HG03521 (cell line): ENCODE results near the gene PLB1.

ENCODE experiments used
- ATAC-seq: cut with Tn5 transposase; IDR thresholded peaks from one replicate; pipeline ENCODE4 v1.9.1; 2021; ENCODE audit warnings: mild to moderate bottlenecking, moderate library complexity; ENCODE audit not compliant: unreplicated experiment

PLB1 gene

DNA sequence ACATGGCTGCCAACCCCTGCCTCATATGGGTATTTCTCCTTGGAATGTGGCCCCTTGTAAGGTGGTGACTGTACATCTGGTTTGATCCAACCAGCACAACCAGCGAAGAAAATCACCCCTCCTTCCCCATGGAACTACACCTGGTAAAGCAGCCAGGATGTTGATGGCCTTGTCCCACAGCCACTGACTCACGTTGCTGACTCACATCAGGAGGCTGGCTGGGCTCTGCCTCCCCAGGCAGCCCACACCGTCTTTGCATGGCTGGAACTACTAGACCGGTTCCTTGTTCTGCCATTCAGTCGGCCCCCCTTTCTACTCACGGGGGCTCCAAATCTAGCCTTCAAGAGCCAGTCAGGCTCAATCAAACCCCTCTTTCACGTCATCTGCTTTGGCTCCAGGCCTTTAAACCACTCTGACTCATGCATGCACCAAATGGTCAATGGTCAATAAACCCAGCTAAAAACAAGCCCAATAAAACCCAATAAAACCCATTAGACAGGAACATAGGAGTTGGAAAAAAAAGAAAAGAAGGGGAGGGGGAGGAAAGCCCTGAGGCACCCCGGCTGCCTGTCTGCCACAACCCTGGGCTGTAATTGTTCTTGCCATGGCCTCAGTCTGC, 114.8 kb downstream of the PLB1 start:
- ATAC-seq = no peak

DNA sequence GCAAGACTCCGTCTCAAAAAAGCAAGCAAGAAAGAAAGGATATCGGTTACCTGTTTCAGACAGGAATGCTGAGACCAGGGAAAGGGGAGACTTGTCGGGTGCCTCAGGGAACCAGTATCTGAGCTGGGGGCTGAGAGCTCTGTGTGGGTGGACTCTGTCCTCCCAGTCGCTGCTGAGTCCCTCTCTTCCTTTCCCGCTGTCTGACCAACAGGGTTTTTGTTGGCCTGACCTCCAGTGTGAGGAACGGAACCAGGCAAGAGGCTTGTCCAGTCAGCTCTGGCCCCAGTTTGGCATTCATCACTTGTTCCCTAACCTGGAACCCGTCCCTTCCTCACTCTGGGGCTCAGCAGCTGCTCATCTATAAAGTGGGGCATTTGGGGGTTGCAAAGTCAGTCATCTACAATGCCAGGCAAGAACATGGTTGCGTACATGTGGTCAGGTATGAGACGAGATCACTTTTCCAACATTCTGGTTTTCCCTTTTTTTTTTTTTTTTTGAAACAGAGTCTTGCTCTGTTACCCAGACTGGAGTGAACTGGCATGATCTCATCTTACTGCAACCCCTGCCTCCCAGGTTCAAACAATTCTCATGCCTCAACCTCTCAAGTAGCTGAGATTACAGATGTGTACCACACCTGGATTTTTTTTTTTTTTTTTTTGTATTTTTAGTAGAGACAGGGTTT, 116.4 kb downstream of the PLB1 start:
- ATAC-seq = no peak

DNA sequence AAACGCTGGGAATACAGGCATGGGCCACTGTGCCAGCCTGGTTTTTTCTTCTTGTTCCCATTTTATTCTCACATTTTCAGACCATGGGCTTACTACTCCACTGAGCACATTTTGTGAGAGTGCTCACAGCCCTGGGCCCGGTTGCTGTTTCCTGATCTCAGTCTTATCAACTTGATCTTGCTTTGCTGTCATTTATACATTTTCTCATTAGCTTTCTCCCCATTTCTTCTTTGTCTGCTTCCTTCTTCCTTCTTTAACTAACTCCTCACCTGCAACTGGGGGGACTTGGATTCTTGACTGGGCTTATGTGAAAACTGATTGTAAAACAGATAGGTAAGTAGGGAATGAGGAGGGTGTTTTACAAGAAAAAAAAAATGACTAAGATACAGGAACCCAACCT, 117.3 kb downstream of the PLB1 start:
- no peak for ATAC-seq

DNA sequence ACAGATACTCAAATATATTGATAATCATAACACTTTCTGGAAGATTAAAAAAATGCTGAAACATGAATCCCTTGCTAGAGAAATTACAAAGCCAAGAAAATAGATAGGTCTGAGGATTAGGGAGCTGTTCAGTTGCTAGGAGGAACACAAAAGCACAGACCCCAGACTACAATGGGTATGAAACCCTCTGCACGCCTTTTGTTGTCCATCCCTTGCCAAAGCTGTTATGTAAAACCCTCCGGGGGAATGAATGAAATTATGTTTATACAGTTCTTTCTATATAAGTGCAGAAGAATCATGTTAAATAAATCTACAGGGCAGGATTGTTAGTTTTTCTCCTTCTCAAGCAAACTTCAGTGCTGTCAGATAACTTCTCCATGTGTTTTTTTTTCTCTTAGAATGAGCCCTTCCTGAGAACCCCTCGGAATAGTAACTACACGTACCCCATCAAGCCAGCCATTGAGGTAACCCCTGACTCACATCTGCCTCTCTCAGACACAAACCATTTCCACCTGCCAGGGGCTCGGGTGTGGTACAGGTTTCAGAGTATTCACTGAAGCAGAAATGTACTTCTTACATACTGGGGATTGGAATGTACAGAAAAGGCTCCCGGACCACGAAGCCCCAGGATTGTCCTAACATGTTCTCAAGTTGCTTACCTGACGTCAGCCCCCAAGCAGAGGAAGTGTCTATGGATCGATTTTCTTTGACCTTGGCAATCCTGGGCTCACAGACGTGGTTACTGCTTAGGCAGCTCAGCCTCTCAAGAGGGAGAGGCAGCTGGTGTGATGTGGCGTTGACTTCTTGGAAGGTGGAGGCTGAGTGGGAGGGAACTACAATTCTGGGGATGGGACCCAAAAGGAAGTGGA, 118.0 kb downstream of the PLB1 start:
- ATAC-seq = no peak

DNA sequence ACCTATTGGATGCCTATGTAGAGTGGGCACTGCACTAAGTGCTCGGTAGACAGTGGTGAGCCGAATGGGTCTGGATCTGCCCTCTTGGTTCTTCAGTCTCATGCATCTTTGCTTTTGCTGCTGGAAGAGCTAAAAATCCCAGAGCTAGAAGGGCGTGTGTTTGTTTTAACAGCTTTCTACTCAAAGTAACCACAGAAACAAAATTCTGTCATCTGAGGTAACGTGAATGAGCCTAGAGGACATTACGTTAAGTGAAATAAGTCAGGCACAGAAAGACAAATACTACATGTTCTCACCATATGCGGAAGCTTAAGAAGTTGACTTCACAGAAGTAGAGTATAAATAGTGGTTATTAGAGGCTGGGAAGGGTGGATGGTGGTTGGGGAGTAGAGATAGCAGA, 119.8 kb downstream of the PLB1 start:
- ATAC-seq = no peak

DNA sequence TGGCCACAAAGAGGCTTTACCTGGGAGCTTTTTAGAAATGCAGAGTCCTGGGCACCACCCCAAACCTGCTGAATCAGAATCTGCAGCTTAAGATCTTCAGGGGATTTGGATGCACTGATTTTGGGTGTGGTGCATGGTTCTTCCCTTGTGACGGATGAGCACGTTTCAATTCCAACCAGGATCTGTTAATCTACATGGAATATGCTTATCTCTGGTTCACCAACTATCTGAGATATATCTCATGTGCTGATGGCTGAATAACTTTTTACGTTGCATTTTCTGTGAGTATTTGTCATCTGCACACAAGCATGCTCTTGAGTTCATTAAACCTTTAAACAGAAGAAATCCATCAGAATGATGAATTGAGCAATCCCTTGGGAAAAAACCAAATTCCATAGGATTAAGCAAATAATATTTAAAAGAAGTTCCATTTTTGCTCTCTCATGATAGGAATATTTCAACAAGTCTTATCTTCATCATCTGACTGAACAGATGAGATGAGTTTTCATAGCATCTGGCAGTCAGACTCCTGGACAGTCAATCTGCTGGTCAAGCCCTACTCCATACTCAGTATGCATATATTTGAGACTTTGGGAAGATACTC, 120.6 kb downstream of the PLB1 start:
- no peak for ATAC-seq

DNA sequence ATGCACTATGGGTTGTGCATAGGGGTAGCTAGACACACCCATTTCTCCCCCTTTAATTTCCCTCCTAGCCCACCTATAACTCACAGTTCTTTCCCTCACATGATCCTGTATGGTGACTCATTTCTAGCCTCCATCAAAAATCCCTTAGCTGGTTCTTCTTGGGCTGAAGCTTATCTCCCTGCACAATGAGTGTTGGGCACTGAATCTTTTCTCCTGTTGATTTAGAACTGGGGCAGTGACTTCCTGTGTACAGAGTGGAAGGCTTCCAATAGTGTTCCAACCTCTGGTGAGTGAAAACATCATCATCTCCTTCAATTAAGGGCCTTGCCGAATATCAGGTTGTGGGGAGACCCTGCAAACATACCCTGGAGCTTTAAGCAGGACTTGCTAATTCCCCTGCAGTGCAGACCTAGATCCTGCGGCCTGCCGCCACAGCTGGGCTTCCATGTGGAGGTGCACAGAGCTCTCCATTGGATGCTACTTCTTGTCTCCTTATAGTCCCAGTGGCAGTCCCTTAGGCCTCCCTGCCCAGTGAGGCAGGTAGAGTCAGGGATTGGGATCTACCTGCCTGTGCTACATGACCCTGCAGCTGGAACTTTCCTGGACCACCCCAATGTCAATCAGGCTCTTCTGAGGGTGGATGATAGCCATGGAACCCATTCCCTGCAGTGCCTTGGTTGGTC, 121.8 kb downstream of the PLB1 start:
- no peak for ATAC-seq

DNA sequence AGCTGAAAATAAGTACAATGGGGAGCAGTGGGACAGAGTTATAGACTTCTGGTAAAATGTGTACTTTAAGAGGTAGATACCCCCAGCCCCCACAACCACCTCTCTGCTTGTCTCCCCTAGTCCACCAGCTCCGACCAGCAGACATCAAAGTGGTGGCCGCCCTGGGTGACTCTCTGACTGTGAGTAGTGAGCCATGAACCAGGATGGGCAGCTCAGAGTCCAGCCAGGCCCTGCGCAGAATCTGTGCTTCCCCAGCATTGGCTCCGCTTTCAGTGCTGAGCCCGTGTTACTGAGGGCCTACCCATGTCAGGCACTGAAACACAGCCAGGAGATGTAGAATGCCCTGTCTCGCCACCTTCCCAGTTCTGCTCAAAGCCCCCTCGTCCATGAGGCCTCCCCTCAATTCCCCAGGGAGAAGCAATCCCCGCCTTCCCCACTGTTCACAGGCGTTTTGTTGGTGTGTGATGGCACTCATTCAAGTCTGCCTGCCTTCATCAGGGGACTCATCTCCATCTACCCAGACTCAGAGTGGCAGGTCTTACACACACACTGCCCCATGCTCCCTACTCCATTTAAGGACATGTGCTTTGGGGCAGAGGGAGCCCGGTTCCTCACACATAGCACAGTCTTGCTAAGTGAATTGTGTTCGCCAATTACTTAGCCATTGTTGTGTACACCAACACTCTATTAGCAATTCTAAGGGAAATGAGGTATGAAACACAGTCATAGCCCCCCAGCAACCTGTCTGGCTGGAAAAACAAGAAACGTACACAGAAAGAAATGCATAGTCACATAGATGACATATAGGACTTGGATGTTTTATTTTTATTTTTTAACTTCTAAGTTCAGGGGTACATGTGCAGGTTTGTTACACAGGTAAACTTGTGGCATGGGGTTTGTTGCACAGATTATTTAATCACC, 122.6 kb downstream of the PLB1 start:
- no peak for ATAC-seq

DNA sequence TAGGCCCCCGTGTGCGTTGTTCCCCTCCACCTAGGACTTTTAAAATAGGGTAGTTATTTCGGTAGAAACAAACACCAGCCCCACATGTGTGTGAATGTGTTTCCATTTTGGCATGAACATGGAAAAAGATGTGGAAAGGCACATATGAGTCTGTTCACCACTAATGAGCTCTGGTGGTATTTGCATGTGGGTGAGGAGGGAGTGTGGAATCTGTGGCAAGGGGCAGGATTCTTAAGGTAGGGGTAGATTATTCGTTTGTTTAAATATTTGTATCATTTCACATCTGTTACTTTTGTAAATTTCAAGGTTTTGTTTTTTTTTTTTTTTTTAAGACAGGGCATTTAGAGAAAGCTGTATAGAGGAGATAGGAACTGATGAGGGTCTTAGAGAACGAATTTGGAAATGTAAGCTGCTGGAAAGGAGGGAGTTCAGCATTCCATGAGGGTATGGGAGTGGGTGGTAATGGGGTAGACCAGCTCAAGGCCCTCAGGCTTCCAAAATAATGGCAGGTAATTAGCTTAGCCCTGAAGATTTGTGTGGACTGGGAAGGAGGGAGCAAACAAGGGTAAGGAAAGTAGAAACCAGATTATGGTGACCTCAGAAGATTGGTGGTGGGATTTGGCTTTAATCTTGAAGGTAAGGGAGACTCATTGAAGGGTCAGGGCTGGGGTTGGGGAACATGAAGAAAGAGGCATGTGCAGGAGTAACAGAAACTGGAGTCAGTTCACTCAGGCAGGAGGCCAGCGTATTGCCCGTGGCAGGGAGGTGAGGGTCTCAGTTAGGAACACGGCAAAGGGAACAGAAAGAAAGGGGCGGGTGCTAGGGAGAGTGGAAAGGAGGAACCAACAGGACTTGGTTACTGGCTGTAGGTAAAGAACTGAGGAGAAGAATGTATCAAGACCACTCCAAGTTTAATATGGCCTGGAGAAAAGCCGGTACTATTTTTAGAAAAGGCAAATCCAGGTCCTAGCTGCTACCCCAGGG, 123.6 kb downstream of the PLB1 start:
- ATAC-seq = no peak

DNA sequence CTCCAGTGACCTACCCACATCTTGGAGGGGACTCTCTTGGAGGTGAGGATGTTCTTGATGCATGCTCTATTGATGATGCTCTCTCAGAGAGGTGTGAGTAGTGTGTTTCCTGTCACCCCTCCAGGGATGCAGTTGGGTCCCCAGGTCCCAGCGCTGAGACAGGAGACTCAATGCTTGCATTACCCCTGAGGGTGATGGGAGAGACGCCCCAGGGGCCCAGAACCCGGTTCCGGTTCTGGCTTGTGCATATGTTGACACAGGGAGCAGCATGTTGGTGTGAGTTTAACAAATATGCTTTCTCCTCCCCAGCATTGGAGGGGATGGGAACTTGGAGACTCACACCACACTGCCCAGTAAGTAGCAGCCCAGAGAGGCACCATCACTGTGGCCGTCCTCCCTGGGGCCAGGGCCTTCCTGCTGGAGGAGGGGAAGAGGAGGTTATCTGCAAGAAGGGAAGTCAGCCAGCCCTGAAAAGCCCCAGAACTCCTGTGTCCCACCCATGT, 124.5 kb downstream of the PLB1 start:
- no peak for ATAC-seq

DNA sequence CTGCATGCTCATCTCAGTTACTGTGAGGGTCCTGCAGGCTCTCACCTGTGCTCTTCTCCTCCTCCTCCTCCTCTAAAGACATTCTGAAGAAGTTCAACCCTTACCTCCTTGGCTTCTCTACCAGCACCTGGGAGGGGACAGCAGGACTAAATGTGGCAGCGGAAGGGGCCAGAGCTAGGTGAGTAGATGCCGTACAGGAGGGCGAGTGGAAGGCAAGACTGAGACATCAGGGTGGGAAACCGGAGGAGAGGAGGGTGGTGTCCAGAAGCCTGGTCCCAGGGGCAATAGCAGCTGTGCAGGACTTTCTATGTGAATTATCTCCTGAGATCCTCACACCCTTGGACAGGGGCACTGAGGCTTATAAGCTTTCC, 124.9 kb downstream of the PLB1 start:
- no peak for ATAC-seq

DNA sequence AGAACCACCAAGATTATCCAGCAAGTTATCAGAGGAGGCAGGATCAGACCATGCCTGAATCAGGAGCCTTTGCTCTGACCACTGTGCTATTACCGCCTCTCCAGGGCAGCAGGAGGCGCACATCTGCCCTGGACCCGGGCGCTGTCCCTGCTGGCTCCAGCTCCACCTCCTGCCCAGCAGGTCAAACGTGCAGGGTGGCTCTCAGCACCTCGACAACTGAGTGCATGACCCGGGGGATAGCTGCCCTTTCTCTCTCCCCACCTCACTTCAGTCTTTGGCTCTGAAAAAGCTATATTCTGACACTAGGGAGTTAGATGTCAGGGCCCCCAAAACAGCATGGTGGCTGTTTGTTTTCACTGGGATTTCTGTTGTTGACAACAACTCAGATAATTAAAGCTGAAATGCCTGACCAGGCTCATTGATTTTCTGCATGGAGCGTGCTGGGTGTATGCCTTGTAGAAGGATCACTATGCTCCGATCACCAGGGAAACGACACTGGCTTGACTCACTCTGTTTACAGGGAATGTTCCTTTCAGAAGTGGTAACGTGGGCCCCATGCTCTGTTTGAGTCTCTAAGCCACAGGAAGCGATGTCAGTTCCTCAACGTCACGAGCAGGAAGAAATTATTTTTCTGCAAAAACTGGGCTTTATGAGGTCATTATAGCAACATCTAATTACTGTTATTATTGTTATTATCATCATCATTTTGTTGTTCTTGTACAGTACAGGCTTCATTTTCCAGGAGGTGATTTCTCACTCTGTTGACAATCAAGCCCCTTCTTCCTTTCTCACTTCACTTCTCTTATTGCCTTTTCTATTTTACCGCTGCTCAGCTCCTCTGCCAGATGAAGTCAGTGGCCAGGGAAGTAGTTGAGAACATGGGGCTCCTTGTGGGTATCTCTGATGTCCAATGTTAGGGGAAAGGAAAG, 125.6 kb downstream of the PLB1 start:
- no peak for ATAC-seq

DNA sequence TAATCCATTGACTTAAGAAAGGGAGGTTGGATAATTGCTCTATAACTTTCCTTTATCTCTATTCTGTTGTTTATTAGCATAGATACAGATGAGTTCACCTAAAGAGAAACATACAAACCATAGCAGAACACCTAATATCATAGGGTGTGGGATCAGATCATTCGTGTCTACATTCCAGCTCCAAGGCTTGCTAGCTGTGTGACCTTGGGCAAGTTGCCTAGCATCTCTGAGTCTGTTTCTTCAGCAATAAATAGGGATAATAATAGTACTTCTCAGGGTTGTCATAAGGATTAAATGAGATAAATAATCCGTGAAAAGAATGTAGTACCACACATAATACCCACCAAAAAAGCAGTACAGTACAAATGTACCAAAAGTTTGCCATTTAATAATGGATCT, 126.2 kb downstream of the PLB1 start:
- no peak for ATAC-seq

DNA sequence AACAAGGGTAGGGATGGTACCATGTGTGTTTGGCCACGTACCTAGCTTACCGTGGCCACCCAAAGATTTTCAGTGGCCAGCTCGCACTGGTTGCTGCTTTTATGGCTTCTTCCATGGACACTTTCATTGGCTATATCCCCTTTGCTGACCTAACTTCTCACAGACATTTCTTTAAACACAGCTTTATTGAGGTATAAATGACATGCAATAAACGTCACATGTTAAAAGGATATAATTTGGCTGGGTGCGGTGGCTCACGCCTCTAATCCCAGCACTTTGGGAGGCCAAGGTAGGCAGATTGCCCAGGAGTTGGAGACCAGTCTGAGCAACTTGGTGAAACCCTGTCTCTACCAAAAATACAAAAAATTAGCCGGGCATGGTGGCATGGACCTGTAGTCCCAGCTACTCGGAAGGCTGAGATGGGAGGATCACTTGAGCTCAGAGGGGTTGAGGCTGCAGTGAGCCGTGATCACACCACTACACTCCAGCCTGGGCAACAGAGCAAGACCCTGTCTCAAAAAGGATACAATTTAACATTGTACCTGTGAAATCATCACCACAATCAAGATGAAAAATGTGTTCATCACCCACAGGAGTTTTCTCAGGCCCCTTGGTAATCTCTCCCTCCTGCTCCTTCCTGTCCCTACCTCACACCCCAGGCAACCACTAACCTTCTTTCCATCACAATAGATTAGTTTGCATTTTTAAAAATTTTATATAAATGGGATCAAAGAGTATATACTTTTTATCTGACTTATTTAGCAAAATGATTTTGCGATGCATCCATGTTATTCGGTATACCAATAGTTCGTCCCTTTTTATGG, 127.9 kb downstream of the PLB1 start:
- ATAC-seq = no peak

DNA sequence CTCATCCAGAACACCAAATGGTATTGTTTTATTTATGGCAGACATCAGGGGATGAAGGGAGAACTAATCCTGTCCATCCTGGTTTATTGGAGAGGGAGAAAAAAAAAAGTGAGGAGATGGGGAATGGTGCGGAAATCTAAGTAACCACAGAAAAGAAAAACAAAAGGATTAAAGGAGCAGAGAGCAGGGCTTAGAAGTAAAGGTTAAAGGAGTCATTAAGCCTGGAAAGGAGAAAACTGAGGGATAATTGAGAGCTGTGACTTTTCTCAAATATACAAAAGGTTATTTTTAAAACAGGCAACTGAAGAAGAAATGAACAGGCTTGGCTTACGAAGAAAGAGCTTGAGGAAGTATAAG, 128.6 kb downstream of the PLB1 start:
- no peak for ATAC-seq

DNA sequence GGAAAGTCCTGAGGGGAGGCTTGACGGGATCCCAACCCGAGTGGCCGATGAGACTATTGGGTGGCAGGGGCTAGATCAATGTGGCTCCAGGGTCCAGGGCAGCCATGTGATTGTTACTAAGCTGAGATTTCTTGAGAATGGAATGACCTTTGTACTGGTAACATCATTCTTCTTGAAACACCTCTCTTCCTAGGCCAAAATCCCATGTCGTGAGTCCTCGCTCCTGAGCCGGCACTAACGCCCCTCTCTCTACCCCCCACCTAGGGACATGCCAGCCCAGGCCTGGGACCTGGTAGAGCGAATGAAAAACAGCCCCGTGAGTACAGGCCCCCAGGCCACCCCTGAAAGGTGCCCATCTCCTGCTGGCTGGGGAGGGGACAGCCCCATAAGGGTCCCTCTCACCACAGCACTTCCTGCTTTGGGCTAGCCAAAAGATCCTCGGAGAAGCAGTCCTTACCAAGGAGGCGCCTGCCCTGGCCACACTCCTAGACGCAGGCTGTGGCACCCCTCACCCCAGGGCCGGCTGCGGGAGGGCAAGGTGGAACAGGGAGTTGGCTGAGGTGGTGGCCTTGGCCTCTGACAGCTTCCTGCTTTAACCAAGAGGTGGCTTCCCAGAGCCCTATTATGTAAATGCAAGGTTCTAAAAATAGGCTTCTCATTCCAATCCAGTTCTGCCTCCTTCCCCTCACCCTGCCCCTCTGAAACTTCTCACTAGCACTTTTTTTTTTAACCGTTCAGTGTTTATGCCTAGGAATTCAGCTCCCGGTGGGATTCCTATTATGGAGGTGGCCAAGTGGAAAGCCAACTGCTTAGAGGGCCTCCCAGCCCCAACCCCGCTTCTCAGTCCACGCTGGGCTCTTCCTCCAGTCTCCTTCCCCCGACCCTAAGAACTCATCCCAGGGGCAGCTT, 129.2 kb downstream of the PLB1 start:
- ATAC-seq = peak; percentile 41
